Measurements from ENCODE around the gene SLC66A3.

SLC66A3 gene

GRCh38 chr2:11155381-11156035 lies at the start of gene SLC66A3:
TSS of gene SLC66A3 (plus strand) at chr2:11155467. CDS start at chr2:11155547, 80 bp downstream.
- peak; percentile 90 for DNase-seq (ENCODE audit: low read depth)
- peak within 1 kb of the TSS; percentile 65 for H3K4me3 ChIP-seq (replicated peaks; ENCODE audit: low read depth, low read length)
- no peak for TF ChIP-seq CTCF (IDR thresholded peaks at IDR 0.05; ENCODE audit: low read length, missing control alignments)

DNA sequence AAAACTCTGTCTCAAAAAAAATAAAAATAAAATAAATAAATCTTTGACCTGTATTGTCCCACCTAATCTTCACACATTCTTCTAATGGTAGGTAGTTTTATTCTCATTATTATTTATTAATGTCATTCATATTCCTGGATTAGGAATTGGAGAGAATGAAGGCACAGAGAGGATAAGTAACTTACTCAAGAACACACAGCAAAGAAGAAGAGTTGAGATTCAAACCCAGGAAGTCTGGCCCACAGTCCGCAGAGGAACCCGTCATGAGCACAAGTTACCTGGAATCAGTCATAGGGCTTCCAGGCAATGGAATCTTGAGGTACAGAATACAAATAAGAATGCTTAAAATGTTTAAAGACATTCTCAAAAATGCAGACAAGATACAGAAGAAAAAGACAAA lies 46.3 kb upstream of the SLC66A3 start:
- no peak for DNase-seq (ENCODE audit: low read depth)
- no peak for TF ChIP-seq CTCF (IDR thresholded peaks at IDR 0.05; ENCODE audit: low read length, missing control alignments)
- no peak overlapping the region for H3K4me3 ChIP-seq (replicated peaks; ENCODE audit: low read depth, low read length)

GRCh38 chr2:11112870-11113428 lies 42.3 kb upstream of the SLC66A3 start:
- H3K4me3 ChIP-seq (replicated peaks; ENCODE audit: low read depth, low read length): no peak overlapping the region
- TF ChIP-seq CTCF (IDR thresholded peaks at IDR 0.05; ENCODE audit: low read length, missing control alignments): no peak
- DNase-seq (ENCODE audit: low read depth): no peak

- DNase-seq (ENCODE audit: low read depth): no peak
- no peak overlapping the region for H3K4me3 ChIP-seq (replicated peaks; ENCODE audit: low read depth, low read length)
- TF ChIP-seq CTCF (IDR thresholded peaks at IDR 0.05; ENCODE audit: low read length, missing control alignments): no peak
Observed at GRCh38 chr2:11117776-11118175, 37.5 kb upstream of the SLC66A3 start.

DNA sequence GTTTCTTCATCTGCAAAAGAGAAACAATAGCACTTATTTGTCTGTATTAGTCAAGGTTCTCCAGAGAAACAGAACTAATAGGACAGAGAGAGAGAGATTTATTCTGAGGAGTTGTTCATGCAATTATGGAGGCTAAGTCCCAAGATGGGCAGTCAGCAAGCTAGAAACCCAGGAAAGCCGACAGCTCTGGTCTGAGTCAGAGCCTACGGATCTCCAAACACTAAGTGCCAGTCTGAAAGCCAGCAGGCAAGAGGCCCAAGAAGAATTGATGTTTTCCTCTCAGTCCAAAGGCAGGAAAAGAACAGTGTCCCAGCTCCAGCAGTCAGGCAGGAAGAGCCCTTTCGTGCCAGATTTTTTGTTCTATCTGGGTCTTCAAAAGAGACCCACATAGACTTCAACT lies 36.5 kb upstream of the SLC66A3 start:
- TF ChIP-seq CTCF (IDR thresholded peaks at IDR 0.05; ENCODE audit: low read length, missing control alignments): no peak
- no peak for DNase-seq (ENCODE audit: low read depth)
- H3K4me3 ChIP-seq (replicated peaks; ENCODE audit: low read depth, low read length): no peak overlapping the region

GRCh38 chr2:11121099-11121822 lies 34.0 kb upstream of the SLC66A3 start:
- TF ChIP-seq CTCF (IDR thresholded peaks at IDR 0.05; ENCODE audit: low read length, missing control alignments): no peak
- no peak overlapping the region for H3K4me3 ChIP-seq (replicated peaks; ENCODE audit: low read depth, low read length)
- DNase-seq (ENCODE audit: low read depth): peak; percentile 18

Data from fibroblast of pulmonary artery (primary cell).